ENCODE data around the gene CLN6. TPM values are rescaled to one million over a fixed set of nuclear protein-coding genes. Genes with fewer than 3 reads are reported as not detected.

CLN6 gene
- total RNA-seq, 1 experiment from 2014 or later: 68.7 TPM

DNA sequence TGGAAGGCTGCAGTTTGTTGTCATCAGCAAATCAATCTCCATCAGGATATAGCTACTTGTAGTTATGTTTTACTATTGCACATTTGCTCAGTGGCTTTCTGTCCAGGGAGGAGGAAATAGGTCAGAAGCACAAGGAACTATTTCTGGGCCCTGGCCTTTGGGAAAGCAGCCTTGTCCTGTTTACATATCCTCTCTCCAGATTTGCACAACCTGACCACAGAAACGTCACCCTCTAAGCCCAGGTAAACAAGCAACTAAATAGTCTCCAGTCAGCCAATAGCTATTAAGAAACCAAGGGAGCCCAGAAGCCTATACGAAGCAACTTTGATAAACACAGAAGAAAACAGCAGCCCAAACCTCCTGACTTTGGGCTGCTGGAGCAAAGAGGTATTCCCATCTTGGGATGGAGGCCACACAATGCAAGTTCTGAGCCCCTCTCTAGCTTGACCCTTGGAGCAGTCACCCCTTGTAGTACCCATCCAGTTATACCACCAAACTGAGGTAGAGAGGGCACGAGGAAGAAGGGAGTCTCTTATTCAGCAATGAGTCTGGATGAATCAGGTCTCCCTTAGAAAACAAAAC is 45.7 kb upstream of the CLN6 start:
- Histone ChIP-seq H3K9me3 (ENCODE audit: control insufficient read depth, insufficient read depth, low read depth, low read length) (no peaks in the 10 kb centered on the region), H3K4me3 (ENCODE audit: low read depth in 2 of 2, low read length in 2 of 2) (no peak overlapping the region), H3K27me3 (ENCODE audit: control insufficient read depth, insufficient read depth, low read length) (no peaks in the 10 kb centered on the region), H3K27ac (ENCODE audit: low read length) (no peak overlapping the region), H3K4me1 (ENCODE audit: control insufficient read depth, insufficient read depth, low read length) (peaks cover 24% of the 10 kb centered on the region), H3K36me3 (ENCODE audit: control insufficient read depth, insufficient read depth, low read length) (peaks cover 6% of the 10 kb centered on the region; the same call in 1 of the 2 replicates)
- ATAC-seq (no peak), DNase-seq (ENCODE audit: low read depth, low spot score) (no peak)
- TF ChIP-seq TCF7L2 (IDR thresholded peaks at IDR 0.05; ENCODE audit: low read depth, low read length) (no peak), POLR2AphosphoS5 (IDR thresholded peaks at IDR 0.05; ENCODE audit: low read depth, low read length) (no peak), SIN3A (IDR thresholded peaks at IDR 0.05; ENCODE audit: borderline replicate concordance, insufficient read depth, low read depth, low read length) (no peak)
- TF ChIP-seq, protein P1, sequence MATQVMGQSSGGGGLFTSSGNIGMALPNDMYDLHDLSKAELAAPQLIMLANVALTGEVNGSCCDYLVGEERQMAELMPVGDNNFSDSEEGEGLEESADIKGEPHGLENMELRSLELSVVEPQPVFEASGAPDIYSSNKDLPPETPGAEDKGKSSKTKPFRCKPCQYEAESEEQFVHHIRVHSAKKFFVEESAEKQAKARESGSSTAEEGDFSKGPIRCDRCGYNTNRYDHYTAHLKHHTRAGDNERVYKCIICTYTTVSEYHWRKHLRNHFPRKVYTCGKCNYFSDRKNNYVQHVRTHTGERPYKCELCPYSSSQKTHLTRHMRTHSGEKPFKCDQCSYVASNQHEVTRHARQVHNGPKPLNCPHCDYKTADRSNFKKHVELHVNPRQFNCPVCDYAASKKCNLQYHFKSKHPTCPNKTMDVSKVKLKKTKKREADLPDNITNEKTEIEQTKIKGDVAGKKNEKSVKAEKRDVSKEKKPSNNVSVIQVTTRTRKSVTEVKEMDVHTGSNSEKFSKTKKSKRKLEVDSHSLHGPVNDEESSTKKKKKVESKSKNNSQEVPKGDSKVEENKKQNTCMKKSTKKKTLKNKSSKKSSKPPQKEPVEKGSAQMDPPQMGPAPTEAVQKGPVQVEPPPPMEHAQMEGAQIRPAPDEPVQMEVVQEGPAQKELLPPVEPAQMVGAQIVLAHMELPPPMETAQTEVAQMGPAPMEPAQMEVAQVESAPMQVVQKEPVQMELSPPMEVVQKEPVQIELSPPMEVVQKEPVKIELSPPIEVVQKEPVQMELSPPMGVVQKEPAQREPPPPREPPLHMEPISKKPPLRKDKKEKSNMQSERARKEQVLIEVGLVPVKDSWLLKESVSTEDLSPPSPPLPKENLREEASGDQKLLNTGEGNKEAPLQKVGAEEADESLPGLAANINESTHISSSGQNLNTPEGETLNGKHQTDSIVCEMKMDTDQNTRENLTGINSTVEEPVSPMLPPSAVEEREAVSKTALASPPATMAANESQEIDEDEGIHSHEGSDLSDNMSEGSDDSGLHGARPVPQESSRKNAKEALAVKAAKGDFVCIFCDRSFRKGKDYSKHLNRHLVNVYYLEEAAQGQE (IDR thresholded peaks at IDR 0.05; ENCODE audit: insufficient read depth in 1 of 2, low read depth in 2 of 2, low read length in 1 of 2): no peak
- TF ChIP-seq, protein P2, sequence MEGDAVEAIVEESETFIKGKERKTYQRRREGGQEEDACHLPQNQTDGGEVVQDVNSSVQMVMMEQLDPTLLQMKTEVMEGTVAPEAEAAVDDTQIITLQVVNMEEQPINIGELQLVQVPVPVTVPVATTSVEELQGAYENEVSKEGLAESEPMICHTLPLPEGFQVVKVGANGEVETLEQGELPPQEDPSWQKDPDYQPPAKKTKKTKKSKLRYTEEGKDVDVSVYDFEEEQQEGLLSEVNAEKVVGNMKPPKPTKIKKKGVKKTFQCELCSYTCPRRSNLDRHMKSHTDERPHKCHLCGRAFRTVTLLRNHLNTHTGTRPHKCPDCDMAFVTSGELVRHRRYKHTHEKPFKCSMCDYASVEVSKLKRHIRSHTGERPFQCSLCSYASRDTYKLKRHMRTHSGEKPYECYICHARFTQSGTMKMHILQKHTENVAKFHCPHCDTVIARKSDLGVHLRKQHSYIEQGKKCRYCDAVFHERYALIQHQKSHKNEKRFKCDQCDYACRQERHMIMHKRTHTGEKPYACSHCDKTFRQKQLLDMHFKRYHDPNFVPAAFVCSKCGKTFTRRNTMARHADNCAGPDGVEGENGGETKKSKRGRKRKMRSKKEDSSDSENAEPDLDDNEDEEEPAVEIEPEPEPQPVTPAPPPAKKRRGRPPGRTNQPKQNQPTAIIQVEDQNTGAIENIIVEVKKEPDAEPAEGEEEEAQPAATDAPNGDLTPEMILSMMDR (IDR thresholded peaks at IDR 0.05): no peak
- intact Hi-C loops (cut with micrococcal nuclease; ENCODE audit: unreplicated experiment): no loop called here
- in situ Hi-C loops (cut with HindIII; ENCODE audit: low pct_unique_long_range_greater_than_20kb, low sequenced_read_pairs): no loop called here
- POLR2A ChIA-PET: interaction anchor here (0.6 kb wide), 1 partner anchor 34 kb away, joined by 4 read pairs; no protein-coding TSS in a partner anchor
- CTCF ChIA-PET: no interaction called here
- BruUV-seq (replicated peaks): no TSS peak

DNA sequence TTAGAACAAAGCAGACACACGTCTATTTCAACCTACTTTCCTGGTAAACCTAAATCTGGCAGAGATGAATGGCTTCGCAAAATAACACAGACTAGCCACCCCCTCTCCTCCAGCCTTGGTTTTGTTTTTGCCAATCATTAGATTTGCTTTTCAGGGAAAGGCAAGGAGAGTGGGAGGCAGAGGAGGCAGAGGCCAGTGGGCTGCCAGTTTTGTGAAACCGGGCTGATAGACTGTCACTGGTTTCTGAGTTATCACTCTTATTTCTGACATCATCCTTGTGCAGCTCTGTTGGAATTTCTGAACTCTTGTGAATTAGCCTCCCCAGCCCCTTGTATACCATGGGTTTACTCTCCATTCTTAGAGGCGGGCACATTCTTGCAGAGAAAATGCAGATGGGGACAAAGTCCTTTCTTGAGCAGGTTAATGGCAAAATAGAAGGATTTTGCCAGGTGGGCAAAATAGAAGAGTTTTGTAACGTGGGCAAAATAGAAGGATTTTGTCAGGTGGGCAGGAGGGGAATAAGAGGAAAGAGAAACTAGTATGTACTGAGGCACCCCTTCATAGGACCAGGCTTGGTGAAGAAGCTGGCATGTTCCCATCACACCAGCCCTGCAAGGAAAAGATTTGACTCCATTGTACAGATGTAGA is 44.8 kb upstream of the CLN6 start:
- H3K9me3 ChIP-seq (ENCODE audit: control insufficient read depth, insufficient read depth, low read depth, low read length): no peaks in the 10 kb centered on the region
- no peak for DNase-seq (ENCODE audit: low read depth, low spot score)
- no peak for ATAC-seq
- ChIA-PET CTCF (no interaction called here), POLR2A (no interaction called here)
- H3K4me1 ChIP-seq (ENCODE audit: control insufficient read depth, insufficient read depth, low read length): peaks cover 18% of the 10 kb centered on the region
- peaks cover 6% of the 10 kb centered on the region; the same call in 1 of the 2 replicates for H3K36me3 ChIP-seq (ENCODE audit: control insufficient read depth, insufficient read depth, low read length)
- H3K27me3 ChIP-seq (ENCODE audit: control insufficient read depth, insufficient read depth, low read length): no peaks in the 10 kb centered on the region
- TF ChIP-seq, protein P2 (IDR thresholded peaks at IDR 0.05): no peak
- TF ChIP-seq SIN3A (IDR thresholded peaks at IDR 0.05; ENCODE audit: borderline replicate concordance, insufficient read depth, low read depth, low read length) (no peak), POLR2AphosphoS5 (IDR thresholded peaks at IDR 0.05; ENCODE audit: low read depth, low read length) (no peak)
- TF ChIP-seq, protein P1 (IDR thresholded peaks at IDR 0.05; ENCODE audit: insufficient read depth in 1 of 2, low read depth in 2 of 2, low read length in 1 of 2): no peak
- no peak overlapping the region for H3K4me3 ChIP-seq (ENCODE audit: low read depth in 2 of 2, low read length in 2 of 2)
- no TSS peak for BruUV-seq (replicated peaks)
- intact Hi-C loops (cut with micrococcal nuclease; ENCODE audit: unreplicated experiment) (no loop called here), in situ Hi-C loops (cut with HindIII; ENCODE audit: low pct_unique_long_range_greater_than_20kb, low sequenced_read_pairs) (no loop called here)
- H3K27ac ChIP-seq (ENCODE audit: low read length): no peak overlapping the region
